PFSK-1 (cell line): ENCODE data around the gene SHTN1.

ENCODE experiments used
- FOXP2 ChIP-seq: optimal IDR thresholded peaks from 2 replicates; pipeline ENCODE3; 2011; ENCODE audit warnings: borderline replicate concordance, control low read depth, inconsistent platforms; ENCODE audit not compliant: insufficient read depth; ENCODE audit errors: extremely low read length, extremely low read depth
- POLR2AphosphoS5 ChIP-seq: IDR thresholded peaks from 2 replicates; pipeline ENCODE4 v1.6.1; 2012; ENCODE audit warnings: low read depth, mild to moderate bottlenecking, control low read depth, low read length, moderate library complexity
- SIN3A ChIP-seq: IDR thresholded peaks from 2 replicates; pipeline ENCODE4 v1.6.1; 2012; ENCODE audit warnings: mild to moderate bottlenecking, low read length, moderate library complexity, borderline replicate concordance; ENCODE audit not compliant: insufficient read depth
- TAF1 ChIP-seq: IDR thresholded peaks from 2 replicates; pipeline ENCODE4 v1.6.1; 2012; ENCODE audit warnings: low read length, control low read depth, borderline replicate concordance; ENCODE audit not compliant: insufficient read depth
- TF ChIP-seq, protein P1 (sequence below), 2 experiments: IDR thresholded peaks; 2 replicates each; pipeline versions ENCODE4 v1.6.1 to v1.8.0; 2011 to 2012; ENCODE audit warnings: low read depth in 2 of 2, low read length in 2 of 2, control low read depth in 1 of 2, inconsistent platforms in 1 of 2, mild to moderate bottlenecking in 1 of 2, moderate library complexity in 1 of 2; ENCODE audit not compliant: insufficient read depth in 1 of 2

DNA sequence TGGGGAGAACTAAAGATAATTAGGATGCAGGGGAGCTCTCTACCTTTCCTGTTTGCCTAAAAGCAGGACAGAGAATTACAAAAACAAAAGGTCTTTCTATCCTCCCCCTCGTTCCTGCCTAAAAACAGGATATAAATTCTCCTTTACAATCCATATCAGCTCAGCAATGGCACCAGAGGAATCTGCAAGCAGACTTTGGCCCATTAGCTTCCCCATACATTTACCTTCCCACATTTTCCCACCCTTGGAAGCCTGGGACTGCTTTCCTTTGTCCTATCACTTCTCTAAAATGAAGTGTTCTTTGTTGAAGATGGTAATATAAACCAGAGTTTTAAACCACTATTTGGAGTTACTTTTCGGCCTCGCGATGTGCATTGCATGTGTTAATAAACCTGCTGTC lies 15.5 kb downstream of the SHTN1 start:
- no peak for TF ChIP-seq POLR2AphosphoS5
- TF ChIP-seq, protein P1, sequence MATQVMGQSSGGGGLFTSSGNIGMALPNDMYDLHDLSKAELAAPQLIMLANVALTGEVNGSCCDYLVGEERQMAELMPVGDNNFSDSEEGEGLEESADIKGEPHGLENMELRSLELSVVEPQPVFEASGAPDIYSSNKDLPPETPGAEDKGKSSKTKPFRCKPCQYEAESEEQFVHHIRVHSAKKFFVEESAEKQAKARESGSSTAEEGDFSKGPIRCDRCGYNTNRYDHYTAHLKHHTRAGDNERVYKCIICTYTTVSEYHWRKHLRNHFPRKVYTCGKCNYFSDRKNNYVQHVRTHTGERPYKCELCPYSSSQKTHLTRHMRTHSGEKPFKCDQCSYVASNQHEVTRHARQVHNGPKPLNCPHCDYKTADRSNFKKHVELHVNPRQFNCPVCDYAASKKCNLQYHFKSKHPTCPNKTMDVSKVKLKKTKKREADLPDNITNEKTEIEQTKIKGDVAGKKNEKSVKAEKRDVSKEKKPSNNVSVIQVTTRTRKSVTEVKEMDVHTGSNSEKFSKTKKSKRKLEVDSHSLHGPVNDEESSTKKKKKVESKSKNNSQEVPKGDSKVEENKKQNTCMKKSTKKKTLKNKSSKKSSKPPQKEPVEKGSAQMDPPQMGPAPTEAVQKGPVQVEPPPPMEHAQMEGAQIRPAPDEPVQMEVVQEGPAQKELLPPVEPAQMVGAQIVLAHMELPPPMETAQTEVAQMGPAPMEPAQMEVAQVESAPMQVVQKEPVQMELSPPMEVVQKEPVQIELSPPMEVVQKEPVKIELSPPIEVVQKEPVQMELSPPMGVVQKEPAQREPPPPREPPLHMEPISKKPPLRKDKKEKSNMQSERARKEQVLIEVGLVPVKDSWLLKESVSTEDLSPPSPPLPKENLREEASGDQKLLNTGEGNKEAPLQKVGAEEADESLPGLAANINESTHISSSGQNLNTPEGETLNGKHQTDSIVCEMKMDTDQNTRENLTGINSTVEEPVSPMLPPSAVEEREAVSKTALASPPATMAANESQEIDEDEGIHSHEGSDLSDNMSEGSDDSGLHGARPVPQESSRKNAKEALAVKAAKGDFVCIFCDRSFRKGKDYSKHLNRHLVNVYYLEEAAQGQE (IDR thresholded peaks at IDR 0.05; ENCODE audit: insufficient read depth in 1 of 2, low read depth in 2 of 2, low read length in 2 of 2): no peak
- no peak for TF ChIP-seq TAF1
- no peak for TF ChIP-seq FOXP2
- no peak for TF ChIP-seq SIN3A
